GM13976 (cell line): ENCODE results near the gene ATG5.

Source experiments
- DNase-seq: peaks from one replicate; pipeline ENCODE4 v3.0.0; 2012; ENCODE audit warnings: low spot score
- in situ Hi-C: fragments of 300-500 bp; cut with MboI; formaldehyde crosslinking; loops from one replicate; pipeline ENCODE4 v1.12.0; 2022; ENCODE audit warnings: low sequenced_read_pairs, mixed read lengths, inconsistent platforms; ENCODE audit not compliant: unreplicated experiment
- TF ChIP-seq, protein P1 (sequence below): IDR thresholded peaks from 2 replicates; pipeline ENCODE4 v1.5.1; 2012; ENCODE audit warnings: borderline replicate concordance, mild to moderate bottlenecking; ENCODE audit not compliant: insufficient read depth; ENCODE audit errors: extremely low read depth, missing control alignments, control extremely low read depth

ATG5 gene

DNA sequence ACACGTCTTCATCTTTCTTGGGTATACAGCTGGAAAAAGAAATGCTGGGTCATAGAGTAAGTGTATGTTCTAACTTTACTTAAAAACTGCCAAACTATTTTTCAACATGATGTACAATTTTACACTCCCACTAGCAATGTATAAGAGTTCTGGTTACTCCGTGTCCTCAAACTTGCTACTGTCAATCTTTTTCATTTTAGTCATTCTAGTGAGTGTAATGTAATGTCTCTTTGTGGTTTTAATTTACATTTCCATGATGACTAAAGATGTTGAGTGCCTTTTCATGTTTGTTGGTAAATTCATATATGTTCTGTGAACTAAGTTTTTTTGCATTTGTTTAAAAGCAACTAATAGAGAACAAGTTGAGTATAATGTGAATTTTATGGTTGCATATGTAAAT lies 43.9 kb downstream of the ATG5 start:
- TF ChIP-seq, protein P1, sequence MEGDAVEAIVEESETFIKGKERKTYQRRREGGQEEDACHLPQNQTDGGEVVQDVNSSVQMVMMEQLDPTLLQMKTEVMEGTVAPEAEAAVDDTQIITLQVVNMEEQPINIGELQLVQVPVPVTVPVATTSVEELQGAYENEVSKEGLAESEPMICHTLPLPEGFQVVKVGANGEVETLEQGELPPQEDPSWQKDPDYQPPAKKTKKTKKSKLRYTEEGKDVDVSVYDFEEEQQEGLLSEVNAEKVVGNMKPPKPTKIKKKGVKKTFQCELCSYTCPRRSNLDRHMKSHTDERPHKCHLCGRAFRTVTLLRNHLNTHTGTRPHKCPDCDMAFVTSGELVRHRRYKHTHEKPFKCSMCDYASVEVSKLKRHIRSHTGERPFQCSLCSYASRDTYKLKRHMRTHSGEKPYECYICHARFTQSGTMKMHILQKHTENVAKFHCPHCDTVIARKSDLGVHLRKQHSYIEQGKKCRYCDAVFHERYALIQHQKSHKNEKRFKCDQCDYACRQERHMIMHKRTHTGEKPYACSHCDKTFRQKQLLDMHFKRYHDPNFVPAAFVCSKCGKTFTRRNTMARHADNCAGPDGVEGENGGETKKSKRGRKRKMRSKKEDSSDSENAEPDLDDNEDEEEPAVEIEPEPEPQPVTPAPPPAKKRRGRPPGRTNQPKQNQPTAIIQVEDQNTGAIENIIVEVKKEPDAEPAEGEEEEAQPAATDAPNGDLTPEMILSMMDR: no peak
- in situ Hi-C loops: no loop called here
- no peak for DNase-seq

DNA sequence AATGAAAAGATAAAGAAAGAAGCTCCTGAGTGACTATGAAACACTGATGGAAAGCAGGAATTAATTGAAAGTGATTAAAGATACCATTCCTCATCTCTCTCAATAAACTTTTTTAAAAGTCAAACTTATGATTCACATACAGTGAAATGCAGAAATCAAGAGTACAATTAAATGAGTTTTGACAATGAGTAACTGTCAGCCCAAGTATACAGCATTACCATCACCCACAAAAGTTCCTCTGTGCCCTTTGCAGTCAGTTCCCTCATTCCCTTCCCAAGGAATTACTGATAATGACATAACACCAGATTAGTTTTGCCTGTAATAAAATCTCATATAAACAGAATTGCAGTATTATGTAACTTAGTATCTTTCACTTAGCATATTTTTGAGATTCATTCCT lies 44.5 kb downstream of the ATG5 start:
- in situ Hi-C loops: no loop called here
- TF ChIP-seq, protein P1: no peak
- no peak for DNase-seq

DNA sequence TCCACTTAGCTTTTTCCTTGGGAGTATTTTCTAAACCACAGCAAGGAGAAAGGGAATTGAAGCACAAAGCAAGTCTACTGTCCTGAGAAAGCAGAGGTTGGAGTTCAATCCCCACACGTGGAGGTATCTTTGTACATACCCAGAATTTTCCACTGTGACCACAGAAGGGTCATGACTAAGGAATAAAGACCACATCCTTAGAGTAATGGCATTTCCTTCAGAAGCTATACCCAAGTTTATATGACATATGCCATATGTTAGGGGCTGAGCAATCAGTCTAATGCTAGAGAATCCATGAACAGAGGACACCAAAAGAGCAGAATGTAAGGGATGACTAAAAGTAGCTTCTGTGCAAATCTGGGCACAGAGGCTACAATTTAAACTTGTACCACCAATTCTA lies 46.4 kb downstream of the ATG5 start:
- TF ChIP-seq, protein P1: no peak
- in situ Hi-C loops: no loop called here
- no peak for DNase-seq

DNA sequence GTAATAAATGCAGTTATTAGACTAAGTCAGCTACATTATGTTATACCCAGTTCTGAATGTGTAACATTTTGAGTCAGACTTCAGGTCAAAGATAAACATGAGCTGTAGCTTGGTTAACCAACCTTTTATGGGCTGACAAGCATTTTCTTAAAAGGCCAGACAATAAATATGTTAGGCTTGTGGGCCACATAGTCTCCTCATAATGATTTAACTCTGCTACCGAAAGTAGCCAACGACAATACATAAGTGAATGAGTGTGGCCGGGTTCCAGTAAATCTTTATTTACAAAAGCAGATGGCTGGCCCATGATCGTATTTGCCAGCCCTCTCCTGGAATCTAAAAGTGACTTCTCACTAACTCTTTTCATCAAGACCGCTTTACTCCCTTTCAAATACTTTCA lies 49.9 kb downstream of the ATG5 start:
- in situ Hi-C loops: no loop called here
- TF ChIP-seq, protein P1: no peak
- no peak for DNase-seq

DNA sequence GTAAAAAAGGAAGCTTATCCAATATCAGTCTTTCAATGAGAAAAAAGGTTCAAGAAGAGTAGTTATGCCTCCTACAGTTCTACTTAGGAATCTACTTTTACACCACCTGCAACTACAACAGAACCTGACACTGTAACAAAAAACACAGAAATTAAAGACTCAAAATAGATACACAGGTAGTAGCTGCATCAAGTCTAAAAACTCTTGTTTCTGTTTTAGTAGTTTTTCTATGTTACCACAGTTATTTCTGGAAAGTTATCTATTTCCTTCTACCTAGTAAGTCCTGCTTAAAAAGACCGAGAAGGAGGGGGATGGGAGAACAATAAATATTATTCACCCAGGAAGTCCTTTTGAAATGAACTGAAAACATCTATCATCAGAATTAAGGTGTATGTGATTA lies 52.5 kb downstream of the ATG5 start:
- in situ Hi-C loops: no loop called here
- TF ChIP-seq, protein P1: no peak
- peak; percentile 17 for DNase-seq

DNA sequence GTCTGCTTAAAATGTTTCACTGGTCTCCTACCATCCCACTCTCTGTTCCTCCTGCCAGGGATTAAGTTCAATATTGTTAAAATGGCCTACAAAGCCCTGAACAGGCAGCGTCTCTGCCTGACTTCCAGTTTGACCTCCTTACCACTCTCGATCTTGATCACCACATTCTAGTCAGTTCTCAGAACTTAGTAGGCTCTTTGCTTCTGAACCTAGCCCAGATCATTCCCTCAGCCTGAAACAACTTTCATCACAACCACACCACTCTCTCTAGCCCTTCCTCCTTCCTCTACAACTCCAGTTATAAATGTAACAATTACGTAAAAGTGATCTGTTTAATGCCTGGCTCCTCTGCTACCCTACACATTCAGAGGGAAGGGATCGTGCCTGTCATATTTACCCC lies 53.3 kb downstream of the ATG5 start:
- no peak for DNase-seq
- in situ Hi-C loops: no loop called here

More for the DNA sequence above, 53.3 kb downstream of the ATG5 start:
- TF ChIP-seq, protein P1: no peak
